KOPT-K1 (cell line): Measurements from ENCODE around the gene GPR176.
A peak's percentile ranks its signal among the peaks of the same experiment; 100 is the strongest.

Experiments used
- H3K27ac ChIP-seq: fragments of 200-600 bp; sonication (generic); 2 replicates; pipeline ENCODE4 v1.5.1; 2016; ENCODE audit warnings: antibody characterized with exemption, mild to moderate bottlenecking, low read depth, low read length; ENCODE audit not compliant: poor library complexity, severe bottlenecking
- H3K36me3 ChIP-seq: fragments of 200-600 bp; sonication (generic); 2 replicates; pipeline ENCODE4 v1.5.1; 2017; ENCODE audit warnings: antibody characterized with exemption, mild to moderate bottlenecking, low read length, moderate library complexity; ENCODE audit not compliant: insufficient read depth
- H3K9me3 ChIP-seq: fragments of 200-600 bp; sonication (generic); 2 replicates; pipeline ENCODE4 v1.5.1; 2017; ENCODE audit warnings: antibody characterized with exemption, low read length, mild to moderate bottlenecking; ENCODE audit not compliant: insufficient read depth, poor library complexity, severe bottlenecking

GPR176 gene, protein sequence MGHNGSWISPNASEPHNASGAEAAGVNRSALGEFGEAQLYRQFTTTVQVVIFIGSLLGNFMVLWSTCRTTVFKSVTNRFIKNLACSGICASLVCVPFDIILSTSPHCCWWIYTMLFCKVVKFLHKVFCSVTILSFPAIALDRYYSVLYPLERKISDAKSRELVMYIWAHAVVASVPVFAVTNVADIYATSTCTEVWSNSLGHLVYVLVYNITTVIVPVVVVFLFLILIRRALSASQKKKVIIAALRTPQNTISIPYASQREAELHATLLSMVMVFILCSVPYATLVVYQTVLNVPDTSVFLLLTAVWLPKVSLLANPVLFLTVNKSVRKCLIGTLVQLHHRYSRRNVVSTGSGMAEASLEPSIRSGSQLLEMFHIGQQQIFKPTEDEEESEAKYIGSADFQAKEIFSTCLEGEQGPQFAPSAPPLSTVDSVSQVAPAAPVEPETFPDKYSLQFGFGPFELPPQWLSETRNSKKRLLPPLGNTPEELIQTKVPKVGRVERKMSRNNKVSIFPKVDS

GRCh38 chr15:39919748-39920509 is at the start of gene GPR176:
GPR176 (minus strand) TSS chr15:39920266; CDS start chr15:39920026, 240 bp downstream.
- Histone ChIP-seq H3K9me3 (no peaks in the 10 kb centered on the region), H3K27ac (peak within 1 kb of the TSS; percentile 72), H3K36me3 (no peaks in the 10 kb centered on the region)

GRCh38 chr15:39969002-39969394 is 48.9 kb upstream of the GPR176 start:
- no peak overlapping the region for H3K27ac ChIP-seq
- H3K9me3 ChIP-seq: no peaks in the 10 kb centered on the region
- H3K36me3 ChIP-seq: peaks cover 76% of the 10 kb centered on the region

DNA sequence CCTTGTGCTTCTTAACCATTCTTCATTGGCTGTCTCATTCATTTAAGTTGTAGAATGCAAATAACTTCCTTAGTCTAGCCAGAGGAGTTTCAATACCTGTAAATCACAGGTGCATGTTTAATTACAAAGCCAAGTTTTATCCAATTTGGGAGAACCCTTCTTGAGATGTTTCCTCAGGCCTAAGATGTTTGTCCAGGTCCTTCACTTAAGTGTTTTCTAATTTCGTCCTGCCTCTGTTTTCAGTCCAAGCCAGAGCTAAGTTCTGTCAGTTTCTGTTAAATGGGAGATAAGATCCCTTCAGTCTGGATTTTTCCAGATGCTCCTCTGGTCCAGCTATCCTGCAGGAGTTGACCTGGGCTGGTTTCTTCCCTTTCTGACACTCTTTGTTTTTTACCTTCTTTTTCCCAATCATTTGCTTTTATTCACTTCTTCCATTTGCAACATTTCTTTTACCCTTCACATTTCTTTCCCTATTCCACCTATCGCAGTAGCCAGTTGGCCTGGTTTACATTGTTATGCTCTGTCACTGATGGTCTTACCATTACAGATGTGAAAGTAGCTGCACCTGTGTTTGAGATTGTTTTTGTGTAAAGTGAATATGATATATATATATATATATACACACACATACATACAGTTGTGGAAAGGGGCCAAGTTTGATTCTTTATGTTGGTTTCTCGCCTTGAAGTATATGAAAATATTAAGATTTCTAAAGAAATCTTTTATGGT is 48.4 kb upstream of the GPR176 start:
- Histone ChIP-seq H3K36me3 (peaks cover 76% of the 10 kb centered on the region), H3K9me3 (no peaks in the 10 kb centered on the region), H3K27ac (no peak overlapping the region)

GRCh38 chr15:39966521-39966920 is 46.5 kb upstream of the GPR176 start:
- Histone ChIP-seq H3K36me3 (peaks cover 82% of the 10 kb centered on the region), H3K9me3 (no peaks in the 10 kb centered on the region), H3K27ac (no peak overlapping the region)

DNA sequence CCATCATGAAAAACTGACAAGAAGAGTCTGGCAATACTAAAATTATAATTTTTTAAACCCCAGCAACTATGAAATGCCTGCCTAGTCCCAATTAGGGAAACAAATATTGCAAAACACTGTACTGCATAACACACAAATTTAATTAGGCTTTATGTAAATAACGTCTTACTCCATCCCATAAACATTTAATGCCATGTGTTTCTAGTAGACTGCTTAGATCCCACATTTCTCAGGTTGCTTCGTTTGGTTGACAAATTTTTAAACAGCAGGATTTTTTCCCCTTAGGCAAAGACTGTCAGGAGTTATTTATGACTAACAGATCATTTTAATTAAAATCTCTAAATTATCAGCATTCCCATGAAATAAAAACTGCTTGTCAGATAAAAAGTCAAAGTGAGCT is 43.7 kb upstream of the GPR176 start:
- Histone ChIP-seq H3K36me3 (peaks cover 89% of the 10 kb centered on the region), H3K27ac (no peak overlapping the region), H3K9me3 (no peaks in the 10 kb centered on the region)

- Histone ChIP-seq H3K36me3 (peaks cover 91% of the 10 kb centered on the region), H3K9me3 (no peaks in the 10 kb centered on the region), H3K27ac (no peak overlapping the region)
These were observed 41.0 kb upstream of the GPR176 start for GRCh38 chr15:39961051-39961450.

DNA sequence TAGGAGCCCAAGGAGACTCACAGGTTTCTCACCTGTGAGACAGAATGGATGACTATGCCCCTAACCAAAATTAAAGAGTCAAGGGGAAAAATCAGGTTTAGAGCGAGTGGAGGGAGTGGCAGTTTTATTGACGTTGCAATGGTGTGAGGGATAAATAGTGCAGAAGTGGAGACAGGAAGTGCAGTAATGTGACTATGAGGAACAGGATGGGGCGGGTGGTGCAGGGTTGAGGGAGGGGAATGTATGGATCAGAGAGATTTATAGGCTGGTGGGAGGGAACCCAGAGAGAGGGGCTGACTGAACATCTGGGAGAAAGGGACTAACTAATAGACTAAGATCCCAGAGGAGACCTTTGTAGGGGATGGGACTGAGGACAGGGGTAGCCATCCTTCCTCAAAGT is 40.3 kb upstream of the GPR176 start:
- no peak overlapping the region for H3K27ac ChIP-seq
- no peaks in the 10 kb centered on the region for H3K9me3 ChIP-seq
- H3K36me3 ChIP-seq: peaks cover 91% of the 10 kb centered on the region

DNA sequence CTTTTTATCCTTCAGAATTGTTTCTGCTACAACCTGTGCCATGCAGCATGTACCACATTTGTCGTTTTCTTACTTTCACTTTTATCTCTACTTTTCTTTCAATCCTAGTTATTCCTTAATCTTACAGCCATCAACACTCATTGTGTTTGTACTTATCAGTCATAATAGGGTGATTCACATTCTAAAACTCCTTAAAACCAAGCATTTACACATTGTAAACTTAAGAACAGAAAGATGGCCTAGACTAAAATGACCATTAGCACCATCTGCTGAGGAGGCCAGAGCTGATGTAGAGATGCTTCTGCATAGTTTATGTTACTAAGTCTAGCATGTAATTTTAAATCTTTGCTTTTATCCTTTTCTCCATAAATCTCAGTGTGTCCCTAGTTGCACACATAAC is 39.3 kb upstream of the GPR176 start:
- H3K36me3 ChIP-seq: peaks cover 95% of the 10 kb centered on the region
- H3K27ac ChIP-seq: no peak overlapping the region
- H3K9me3 ChIP-seq: no peaks in the 10 kb centered on the region

DNA sequence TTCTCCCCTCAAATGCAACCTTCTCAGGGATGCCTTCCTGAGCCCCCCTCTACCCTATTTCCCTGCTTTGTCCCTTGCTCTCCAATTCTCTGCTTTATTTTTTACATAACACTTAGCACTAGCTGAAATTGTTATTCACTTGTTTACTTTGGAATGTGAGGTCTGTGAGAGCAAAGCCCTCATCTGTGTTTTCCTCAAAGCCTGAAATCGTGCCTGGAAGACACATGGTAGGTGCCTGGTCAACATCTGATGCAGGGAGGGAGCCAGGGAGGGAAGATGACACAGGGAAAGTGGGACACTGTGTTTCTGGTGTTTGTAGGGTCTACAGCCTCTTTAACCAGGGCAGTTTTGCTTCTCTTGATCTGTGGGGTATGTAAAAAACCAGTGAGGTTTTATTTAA is 37.4 kb upstream of the GPR176 start:
- H3K9me3 ChIP-seq: no peaks in the 10 kb centered on the region
- H3K36me3 ChIP-seq: peaks cover 93% of the 10 kb centered on the region
- no peak overlapping the region for H3K27ac ChIP-seq

- no peaks in the 10 kb centered on the region for H3K9me3 ChIP-seq
- peaks cover 85% of the 10 kb centered on the region for H3K36me3 ChIP-seq
- no peak overlapping the region for H3K27ac ChIP-seq
These were observed 33.5 kb upstream of the GPR176 start for GRCh38 chr15:39953521-39953920.

DNA sequence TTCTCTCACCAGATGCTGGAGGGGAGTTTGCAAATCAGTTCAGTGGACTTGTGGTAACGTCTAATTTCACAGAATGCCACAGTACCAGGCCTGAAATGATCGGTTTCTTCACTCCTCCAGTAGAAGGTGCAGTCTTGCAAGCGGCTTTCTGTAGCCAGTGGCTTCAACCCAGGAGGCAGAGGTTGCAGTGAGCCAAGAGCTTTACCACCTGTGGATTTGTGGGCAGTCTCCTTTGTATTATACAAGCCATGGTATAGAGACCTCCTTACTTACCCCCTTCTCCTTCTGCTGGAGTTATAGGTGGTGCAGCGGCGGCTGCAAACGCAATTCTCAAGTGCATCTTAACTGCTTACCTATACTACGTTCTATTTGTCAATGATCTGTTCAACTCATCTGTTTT is 31.5 kb upstream of the GPR176 start:
- H3K27ac ChIP-seq: no peak overlapping the region
- H3K9me3 ChIP-seq: no peaks in the 10 kb centered on the region
- H3K36me3 ChIP-seq: peaks cover 68% of the 10 kb centered on the region

- H3K27ac ChIP-seq: no peak overlapping the region
- H3K36me3 ChIP-seq: peaks cover 68% of the 10 kb centered on the region
- H3K9me3 ChIP-seq: no peaks in the 10 kb centered on the region
These were observed 28.8 kb upstream of the GPR176 start for GRCh38 chr15:39948817-39949216.

GRCh38 chr15:39947401-39948197 is 27.5 kb upstream of the GPR176 start:
- peaks cover 74% of the 10 kb centered on the region for H3K36me3 ChIP-seq
- peak overlapping the region; percentile 63 for H3K27ac ChIP-seq
- no peaks in the 10 kb centered on the region for H3K9me3 ChIP-seq

GRCh38 chr15:39946862-39947261 is 26.8 kb upstream of the GPR176 start:
- peaks cover 75% of the 10 kb centered on the region for H3K36me3 ChIP-seq

More at GRCh38 chr15:39946862-39947261, 26.8 kb upstream of the GPR176 start:
- no peak overlapping the region for H3K27ac ChIP-seq
- H3K9me3 ChIP-seq: no peaks in the 10 kb centered on the region
